WI38 (cell line): ENCODE results near the gene PRDM15.

Experiments used
- H3K4me3 ChIP-seq: 2 replicates; pipeline ENCODE4 v1.5.1; 2011; ENCODE audit warnings: low read depth, mild to moderate bottlenecking, control low read depth, low read length
- TF ChIP-seq, protein P1 (sequence below): IDR thresholded peaks from 2 replicates; pipeline ENCODE4 v1.5.1; 2012; ENCODE audit warnings: low read depth, mild to moderate bottlenecking, control low read depth, low read length

The PRDM15 gene

GRCh38 chr21:41784456-41785102 is 94.6 kb downstream of the PRDM15 start:
- TF ChIP-seq, protein P1, sequence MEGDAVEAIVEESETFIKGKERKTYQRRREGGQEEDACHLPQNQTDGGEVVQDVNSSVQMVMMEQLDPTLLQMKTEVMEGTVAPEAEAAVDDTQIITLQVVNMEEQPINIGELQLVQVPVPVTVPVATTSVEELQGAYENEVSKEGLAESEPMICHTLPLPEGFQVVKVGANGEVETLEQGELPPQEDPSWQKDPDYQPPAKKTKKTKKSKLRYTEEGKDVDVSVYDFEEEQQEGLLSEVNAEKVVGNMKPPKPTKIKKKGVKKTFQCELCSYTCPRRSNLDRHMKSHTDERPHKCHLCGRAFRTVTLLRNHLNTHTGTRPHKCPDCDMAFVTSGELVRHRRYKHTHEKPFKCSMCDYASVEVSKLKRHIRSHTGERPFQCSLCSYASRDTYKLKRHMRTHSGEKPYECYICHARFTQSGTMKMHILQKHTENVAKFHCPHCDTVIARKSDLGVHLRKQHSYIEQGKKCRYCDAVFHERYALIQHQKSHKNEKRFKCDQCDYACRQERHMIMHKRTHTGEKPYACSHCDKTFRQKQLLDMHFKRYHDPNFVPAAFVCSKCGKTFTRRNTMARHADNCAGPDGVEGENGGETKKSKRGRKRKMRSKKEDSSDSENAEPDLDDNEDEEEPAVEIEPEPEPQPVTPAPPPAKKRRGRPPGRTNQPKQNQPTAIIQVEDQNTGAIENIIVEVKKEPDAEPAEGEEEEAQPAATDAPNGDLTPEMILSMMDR: no peak
- H3K4me3 ChIP-seq: no peak overlapping the region

- no peak overlapping the region for H3K4me3 ChIP-seq
- TF ChIP-seq, protein P1: no peak
Measured at GRCh38 chr21:41783476-41784180, 95.5 kb downstream of the PRDM15 start.

DNA sequence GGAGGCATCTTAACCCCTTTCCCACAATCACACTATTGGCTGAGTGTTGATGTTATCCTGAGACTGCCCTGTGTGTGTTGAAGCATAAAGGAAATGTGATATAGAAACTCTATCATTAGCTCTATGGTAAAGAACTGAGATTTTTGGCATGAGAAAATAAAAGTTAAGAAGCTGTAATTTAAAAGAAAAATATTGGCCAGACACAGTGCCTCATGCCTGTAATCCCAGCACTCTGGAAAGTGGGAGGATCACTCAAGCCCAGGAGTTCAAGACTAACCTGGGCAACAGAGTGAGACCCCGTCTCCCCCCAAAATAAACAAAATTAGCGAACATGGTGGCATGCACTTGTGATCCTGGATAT is 98.1 kb downstream of the PRDM15 start:
- TF ChIP-seq, protein P1: no peak
- no peak overlapping the region for H3K4me3 ChIP-seq

DNA sequence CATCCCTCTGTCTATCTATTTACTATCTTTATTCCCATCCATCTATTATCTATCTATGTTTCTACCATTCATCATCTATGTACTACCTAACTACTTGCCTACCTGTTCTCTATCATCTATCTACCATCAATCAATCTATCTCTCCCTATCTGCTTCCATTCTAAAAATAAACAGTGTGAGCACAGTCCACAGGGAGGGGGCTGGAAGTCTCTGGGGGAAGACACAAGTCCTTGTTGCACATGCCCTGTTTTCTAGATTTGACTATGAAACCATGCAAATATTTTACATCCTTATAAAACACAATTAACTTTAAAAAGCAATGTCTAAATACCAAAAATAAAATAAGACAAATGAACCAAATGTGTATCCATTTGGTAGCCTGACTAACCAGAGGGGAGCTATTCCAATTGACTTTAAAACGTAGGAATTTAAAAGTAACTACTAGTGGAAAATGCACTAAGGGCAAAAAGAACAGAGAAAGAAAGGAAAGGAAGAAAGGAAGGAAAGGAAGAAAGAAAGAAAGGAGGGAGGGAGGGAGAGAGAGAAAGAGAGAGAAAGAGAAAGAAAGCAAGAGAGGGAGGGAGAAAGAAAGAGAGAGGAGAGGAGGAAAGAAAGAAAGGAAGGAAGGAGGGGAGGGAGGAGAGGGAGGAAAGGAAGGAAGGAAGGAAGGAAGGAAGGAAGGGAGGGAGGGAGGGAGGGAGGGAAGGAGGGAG is 98.7 kb downstream of the PRDM15 start:
- TF ChIP-seq, protein P1: no peak
- H3K4me3 ChIP-seq: no peak overlapping the region

DNA sequence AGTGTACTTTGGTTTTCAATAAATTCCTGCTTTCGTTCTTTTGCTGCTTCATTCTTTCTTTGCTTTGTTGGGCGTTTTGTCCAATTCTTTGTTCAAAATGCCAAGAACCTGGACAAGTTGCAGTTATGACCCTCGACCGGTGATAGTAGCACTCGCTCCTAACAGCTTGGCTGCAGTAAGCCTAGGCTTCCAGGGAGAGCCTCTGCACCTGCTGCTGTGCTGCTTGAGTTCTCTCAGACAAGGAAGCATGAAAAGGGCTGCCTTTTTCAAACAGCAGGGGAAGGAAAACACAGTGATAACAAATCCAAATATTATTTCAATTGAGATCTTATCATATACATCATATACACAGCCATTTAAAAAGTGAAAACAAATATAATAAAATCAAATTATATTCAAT is 99.5 kb downstream of the PRDM15 start:
- TF ChIP-seq, protein P1: no peak
- no peak overlapping the region for H3K4me3 ChIP-seq

DNA sequence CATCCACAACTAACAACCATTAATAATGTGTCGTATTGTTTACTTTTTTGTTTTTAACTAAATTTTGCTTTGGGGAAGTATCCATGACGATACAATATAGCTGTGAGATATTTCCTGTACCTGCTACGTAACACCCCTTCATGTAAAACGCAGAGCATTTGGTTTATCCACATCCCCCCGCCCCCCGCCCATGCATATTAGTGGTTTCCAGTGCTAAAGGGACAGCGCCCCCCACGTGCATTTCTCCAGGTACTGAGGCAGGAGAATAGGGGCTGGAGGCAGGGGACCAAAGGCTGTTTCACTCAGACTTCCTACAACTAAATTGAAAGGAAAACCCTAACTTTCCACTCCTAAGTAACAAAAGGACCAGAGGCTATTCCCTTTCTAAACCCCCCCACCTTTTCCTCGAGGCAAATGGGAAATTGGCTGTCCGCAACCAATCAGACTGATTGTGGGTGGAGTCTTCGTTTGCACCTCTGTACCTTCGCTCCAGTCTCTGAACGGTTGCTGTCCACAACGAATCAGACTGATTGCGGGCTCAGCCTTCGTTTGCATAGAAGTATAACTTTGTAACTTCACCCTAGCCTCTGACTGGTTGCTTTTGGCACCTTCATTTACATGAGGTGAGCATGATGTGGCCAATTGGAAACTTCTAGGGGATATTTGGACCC is 100.1 kb downstream of the PRDM15 start:
- no peak overlapping the region for H3K4me3 ChIP-seq
- TF ChIP-seq, protein P1: no peak
